NCI-H526 treated with DMSO at 0.1 percent for 48 hours (cell line): ENCODE data around the gene MC1R.
A peak's percentile ranks its signal among the peaks of the same experiment; 100 is the strongest.

ENCODE experiments used
- DNase-seq: peaks from one replicate; lab custom pipeline; 2025; lab: John Stamatoyannopoulos, UW

MC1R gene

DNA sequence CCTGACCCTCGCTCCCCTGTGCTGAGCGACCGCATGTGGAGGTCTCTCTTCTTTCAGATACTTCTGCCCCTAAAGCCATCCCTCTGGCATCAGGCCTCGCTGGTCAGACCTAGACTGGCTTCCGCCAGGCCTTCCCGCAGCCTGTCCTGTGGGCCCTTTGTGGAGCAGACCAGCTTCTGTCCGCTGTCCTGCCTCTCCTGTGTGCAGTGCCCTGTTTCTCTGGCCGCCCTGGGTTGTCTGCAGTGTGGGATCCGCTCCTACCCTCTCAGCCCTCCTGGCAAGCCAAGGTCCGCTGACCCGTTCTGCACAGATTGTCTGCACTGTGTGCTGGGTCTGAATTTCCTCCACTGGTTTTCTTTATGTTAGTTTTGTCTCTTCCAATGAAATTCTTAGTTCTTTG lies 21.5 kb upstream of the MC1R start:
- no peak for DNase-seq

DNA sequence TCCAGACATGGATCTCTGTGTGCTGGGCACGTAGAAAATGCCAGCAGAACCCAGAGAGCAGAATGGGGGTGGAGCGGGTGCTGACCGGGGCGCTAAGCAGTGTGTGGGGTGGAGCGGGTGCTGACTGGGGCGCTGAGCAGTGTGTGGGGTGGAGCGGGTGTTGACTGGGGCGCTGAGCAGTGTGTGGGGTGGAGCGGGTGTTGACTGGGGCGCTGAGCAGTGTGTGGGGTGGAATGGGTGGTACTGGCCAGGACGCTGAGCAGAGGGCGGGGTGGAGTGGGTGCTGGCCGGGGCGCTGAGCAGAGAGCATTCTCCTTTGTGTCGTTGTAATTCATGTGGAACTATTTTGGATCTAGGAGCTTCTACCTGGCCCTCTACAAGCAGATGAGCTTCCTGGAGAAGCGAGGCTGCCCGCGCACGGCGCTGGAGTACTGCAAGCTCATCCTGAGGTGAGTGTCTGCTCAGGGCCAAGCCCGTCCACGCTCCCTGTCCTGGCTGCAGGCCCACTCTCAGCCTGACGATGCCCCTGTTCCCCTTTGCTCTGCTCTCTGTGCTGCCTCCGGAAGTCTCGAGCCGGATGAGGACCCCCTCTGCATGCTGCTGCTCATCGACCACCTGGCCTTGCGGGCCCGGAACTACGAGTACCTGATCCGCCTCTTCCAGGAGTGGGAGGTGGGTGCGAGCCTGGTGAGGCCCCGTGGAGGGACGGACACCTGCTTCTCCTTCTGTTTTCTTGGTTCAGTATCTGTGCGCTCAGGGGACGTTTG lies 20.3 kb upstream of the MC1R start:
- DNase-seq = no peak

DNA sequence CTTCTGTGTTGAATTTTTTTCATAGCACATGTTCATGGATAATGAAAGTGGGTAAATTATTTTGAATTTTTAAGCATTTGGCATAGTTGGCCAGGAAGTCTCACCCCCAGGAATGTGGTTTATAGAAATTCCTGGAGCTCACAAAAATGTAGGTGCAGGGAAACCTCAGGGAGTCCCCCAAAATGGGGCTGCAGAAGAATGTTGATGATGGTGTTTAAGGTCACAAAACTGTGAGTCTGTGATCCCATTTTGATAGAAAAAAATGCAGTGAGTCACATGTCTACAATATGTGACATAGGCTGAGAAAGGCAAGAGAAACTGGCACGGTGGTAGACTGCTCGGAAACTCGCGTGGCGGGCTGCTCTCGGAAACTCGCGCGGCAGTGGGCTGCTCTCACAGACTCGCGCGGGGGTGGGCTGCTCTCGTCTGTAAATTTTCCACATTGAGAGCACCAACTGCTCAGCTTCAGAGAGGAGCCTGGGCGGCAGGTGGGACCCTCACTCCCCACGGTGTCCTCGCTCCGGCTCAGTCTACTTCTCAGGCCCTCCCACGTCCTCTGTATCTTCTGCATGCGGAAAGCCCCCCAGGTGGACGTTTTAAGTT lies 18.7 kb upstream of the MC1R start:
- no peak for DNase-seq

DNA sequence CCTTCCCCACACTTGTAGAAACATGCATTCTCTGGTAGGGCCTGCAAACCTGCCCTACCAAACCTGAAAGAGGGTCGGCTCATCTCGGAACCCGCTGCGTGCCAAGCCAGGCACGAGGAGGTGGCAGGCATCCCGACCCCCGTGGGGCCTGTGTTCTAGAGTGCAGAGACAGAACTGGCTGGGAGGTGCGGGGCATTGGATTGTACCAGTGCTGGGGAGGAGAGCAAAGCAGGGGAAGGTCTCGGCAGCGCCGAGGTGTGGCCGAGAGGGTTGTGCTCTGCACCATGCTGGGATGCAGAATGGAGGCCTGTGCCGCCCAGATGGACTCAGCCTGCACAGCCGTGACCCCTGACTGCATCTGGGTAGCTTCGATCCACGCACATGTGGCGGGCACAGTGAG lies 17.8 kb upstream of the MC1R start:
- DNase-seq = no peak

DNA sequence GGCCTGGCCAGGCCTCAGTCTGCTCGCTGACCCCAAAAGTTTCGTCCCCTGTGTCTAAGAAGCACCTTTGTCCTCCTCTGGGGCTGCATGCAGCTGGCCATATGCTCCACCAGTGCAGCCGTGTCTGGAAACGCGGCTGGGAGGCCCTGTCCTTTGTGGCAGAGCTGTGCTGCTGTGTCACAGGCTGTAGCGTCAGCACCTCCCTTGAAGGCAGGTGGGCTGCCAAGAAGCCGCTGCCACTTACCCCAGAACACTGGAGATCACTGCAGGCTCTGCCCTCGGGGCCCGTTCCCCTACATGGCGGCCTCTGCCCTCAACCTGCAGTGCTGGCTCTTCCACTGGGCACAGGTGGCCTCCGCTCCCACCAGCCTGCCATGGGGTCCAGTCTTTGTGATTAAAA lies 15.7 kb upstream of the MC1R start:
- DNase-seq = no peak

- no peak for DNase-seq
These were observed 14.7 kb upstream of the MC1R start for GRCh38 chr16:89903908-89904515.

DNA sequence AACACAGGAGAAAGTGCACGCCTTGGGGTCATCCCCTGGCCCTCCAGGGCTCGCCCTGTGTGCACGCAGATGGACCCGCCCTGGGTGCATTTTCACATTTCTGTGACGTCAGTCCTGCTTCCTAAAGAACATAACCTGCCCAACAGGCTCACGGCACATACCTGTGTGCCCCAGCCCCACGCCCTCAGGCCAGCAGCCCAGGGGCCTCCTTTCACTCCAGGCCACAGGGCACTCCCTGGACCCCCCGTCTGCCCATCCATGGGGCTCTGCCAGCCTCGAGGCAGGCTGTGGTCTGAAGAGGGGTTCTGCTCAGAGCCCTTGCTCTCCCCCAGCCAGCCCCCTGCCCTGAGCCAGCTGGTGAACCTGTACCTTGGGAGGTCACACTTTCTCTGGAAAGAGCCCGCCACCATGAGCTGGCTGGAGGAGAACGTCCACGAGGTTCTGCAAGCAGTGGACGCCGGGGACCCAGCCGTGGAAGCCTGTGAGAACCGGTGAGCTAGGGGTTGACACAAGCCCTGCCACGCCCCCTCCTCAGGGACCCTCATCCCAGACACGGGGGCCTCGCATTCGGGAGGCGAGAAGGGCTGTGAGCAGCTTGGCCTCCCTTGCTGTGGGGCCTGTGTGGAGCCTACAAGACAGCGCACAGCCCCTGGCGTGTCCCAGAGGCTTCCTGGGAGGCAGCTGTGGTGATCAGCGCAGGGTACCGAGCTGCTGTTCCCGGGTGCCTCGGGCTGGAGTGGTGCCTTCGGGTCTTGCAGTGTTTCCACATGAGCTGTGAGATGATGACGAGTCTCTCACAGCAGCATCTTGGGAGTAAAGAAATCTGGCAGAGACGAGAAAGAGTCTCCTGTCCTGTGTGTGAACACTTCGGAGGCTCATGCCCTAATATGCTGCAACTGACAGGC lies 13.8 kb upstream of the MC1R start:
- DNase-seq = no peak

DNA sequence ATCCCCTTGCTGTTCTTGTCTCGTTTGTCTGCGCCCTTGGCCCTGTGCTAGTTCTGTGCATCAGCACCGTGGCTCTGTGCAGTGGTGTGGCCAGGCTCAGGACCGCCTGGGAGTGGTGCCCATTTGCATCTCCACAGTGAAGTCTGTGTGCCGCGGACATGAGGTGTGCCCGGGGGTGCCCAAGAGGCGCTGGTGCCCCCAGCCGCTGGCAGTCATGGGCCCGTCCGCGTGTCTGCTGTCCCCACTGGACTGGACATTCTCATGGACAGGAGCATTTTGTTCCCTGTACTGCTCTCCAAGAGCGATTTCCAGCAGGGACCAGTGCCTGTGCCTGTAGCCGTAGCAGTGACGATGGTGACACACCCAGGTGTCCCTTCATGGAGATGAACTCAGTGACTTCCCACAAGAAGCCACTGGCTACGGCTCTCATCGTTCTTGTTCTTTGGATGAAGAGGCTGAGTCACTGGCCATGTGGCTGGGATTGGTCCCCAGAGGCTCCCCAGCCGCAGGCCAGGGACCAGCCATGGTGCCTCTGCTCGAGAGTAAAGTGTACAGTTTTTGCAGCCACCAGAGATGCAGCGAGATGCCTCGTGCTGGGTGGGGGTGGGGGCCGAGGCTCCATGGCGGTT lies 13.0 kb upstream of the MC1R start:
- DNase-seq = no peak

- DNase-seq = no peak
These were observed 12.3 kb upstream of the MC1R start for GRCh38 chr16:89906140-89907025.

- no peak for DNase-seq
These were observed 11.4 kb upstream of the MC1R start for GRCh38 chr16:89907055-89907814.

- DNase-seq = no peak
These were observed 10.4 kb upstream of the MC1R start for GRCh38 chr16:89908236-89908635.

GRCh38 chr16:89909777-89910716 lies 8.6 kb upstream of the MC1R start:
- DNase-seq = peak; percentile 35

- no peak for DNase-seq
These were observed 7.8 kb upstream of the MC1R start for GRCh38 chr16:89910717-89911354.

- DNase-seq = no peak
These were observed 7.3 kb upstream of the MC1R start for GRCh38 chr16:89911375-89911774.

GRCh38 chr16:89912143-89912542 lies 6.5 kb upstream of the MC1R start:
- no peak for DNase-seq

DNA sequence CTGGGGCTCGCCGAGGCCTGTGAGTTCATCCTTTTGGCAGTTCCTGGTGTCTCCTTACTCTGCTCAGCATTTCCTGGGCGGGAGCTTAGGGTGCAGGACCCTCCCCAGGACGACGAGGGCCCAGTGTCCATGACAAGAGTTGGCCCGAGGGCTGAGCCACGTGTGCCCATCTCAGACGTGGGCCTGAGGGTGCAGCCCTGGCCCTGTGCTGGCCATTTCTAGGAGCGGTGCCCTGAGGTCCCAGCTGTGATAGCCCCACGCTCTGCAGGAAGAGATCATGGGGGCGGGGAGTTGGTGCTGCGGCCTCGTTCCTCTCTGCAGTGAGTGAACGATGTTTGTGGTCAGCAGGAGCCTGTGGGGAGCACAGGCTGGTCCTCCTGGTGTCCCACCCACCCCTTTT lies 6.0 kb upstream of the MC1R start:
- no peak for DNase-seq

DNA sequence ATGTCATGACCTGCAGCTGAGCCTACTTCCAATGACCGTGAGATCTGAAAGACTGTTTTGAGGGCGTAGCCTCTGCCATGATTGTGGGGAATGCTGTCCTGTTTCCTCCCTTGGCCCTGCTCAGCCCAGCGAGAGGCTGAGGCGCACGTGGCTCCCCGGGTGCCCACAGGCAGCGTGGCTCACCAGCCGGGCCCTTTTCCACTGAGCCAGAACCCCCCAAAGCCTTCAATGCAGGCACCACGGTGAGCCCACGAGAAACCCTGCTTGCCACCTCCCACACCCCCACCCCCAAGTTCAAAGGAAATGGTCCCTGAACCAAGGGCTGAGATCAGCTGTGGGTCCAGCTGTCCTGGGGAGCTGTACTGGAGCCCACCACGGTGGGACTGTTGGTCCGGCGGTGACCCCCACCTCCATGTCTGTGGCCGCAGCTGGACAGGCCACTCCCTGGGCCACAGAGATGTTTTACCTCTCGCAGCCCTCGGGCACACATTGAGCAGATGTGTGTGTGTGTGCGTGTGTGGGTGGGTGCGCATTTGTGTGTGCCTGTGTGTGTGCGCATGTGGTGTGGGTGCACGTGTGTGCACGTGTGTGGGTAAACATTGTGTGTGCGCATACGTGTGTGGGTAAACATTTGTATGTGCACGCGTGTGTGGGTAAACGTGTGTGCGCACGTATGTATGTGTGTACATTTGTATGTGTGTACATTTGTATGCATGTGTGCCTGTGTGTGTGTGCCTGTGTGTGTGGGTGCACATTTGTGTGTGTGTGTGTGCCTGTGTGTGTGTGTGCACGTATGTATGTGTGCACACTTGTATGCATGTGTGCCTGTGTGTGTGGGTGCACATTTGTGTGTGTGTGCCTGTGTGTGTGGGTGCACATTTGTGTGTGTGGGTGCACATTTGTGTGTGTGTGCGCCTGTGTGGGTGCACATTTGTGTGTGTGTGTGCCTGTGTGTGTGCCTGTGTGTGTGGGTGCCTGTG lies 5.0 kb upstream of the MC1R start:
- DNase-seq = no peak
